GM23338 (cell line): Measurements from ENCODE around the gene TMEFF1. TPM values are rescaled to one million over a fixed set of nuclear protein-coding genes. Genes with fewer than 3 reads are reported as not detected.

Source experiments
- ATAC-seq: fragments of 200-7000 bp; cut with Tn5 transposase; 3 replicates; pipeline ENCODE4 v1.9.1; 2020
- DNase-seq: peaks from one replicate; pipeline ENCODE4 v3.0.0-alpha.2; 2015; ENCODE audit warnings: low spot score
- H2AFZ ChIP-seq: fragments of 200-600 bp; sonication (generic); 2 replicates; pipeline ENCODE4 v1.8.0; 2016; ENCODE audit warnings: antibody characterized with exemption, mild to moderate bottlenecking, moderate library complexity
- H3F3A ChIP-seq: fragments of 200-600 bp; sonication (generic); replicated peaks from 2 replicates; pipeline ENCODE4 v1.8.0; 2017; ENCODE audit warnings: antibody characterized with exemption, mixed run types, low read depth
- H3K27ac ChIP-seq: fragments of 200-600 bp; sonication (generic); 2 replicates; pipeline ENCODE4 v1.6.1; 2016; ENCODE audit warnings: low read depth
- H3K27me3 ChIP-seq: fragments of 200-600 bp; sonication (generic); 2 replicates; pipeline ENCODE4 v1.8.0; 2016; ENCODE audit warnings: mild to moderate bottlenecking, mixed run types, moderate library complexity; ENCODE audit not compliant: insufficient read depth
- H3K36me3 ChIP-seq: fragments of 200-600 bp; sonication (generic); 2 replicates; pipeline ENCODE4 v1.8.0; 2016; ENCODE audit warnings: mild to moderate bottlenecking; ENCODE audit not compliant: insufficient read depth
- H3K4me1 ChIP-seq: fragments of 200-600 bp; sonication (generic); 2 replicates; pipeline ENCODE4 v1.8.0; 2016; ENCODE audit warnings: mild to moderate bottlenecking, moderate library complexity; ENCODE audit not compliant: insufficient read depth
- H3K4me2 ChIP-seq: fragments of 200-600 bp; sonication (generic); 2 replicates; pipeline ENCODE4 v1.7.1; 2017; ENCODE audit warnings: mixed run types
- H3K4me3 ChIP-seq: fragments of 200-600 bp; sonication (generic); 2 replicates; pipeline ENCODE4 v1.6.1; 2016; ENCODE audit warnings: mixed run types
- H3K79me2 ChIP-seq: fragments of 200-600 bp; sonication (generic); replicated peaks from 2 replicates; pipeline ENCODE4 v1.8.0; 2017; ENCODE audit warnings: mild to moderate bottlenecking; ENCODE audit not compliant: insufficient read depth
- H3K9me2 ChIP-seq: fragments of 200-600 bp; sonication (generic); 2 replicates; pipeline ENCODE4 v1.8.0; 2017; ENCODE audit not compliant: insufficient read depth
- H4K20me1 ChIP-seq: fragments of 200-600 bp; sonication (generic); replicated peaks from 2 replicates; pipeline ENCODE4 v1.8.0; 2017; ENCODE audit warnings: mild to moderate bottlenecking; ENCODE audit not compliant: insufficient read depth
- H3K27ac Mint-ChIP-seq: 2 replicates; pipeline ENCODE4 v1.8.0; 2020; ENCODE audit warnings: inconsistent platforms, mild to moderate bottlenecking, moderate library complexity, mixed read lengths
- H3K27me3 Mint-ChIP-seq: 3 replicates; pipeline ENCODE4 v1.8.0; 2022; ENCODE audit warnings: low read depth, mild to moderate bottlenecking, moderate library complexity, mixed read lengths, inconsistent platforms; ENCODE audit not compliant: insufficient read depth, poor library complexity
- H3K36me3 Mint-ChIP-seq: 3 replicates; pipeline ENCODE4 v1.8.0; 2021; ENCODE audit warnings: low read depth, mild to moderate bottlenecking, inconsistent platforms, moderate library complexity, mixed read lengths
- H3K4me1 Mint-ChIP-seq: 3 replicates; pipeline ENCODE4 v1.8.0; 2020; ENCODE audit warnings: mild to moderate bottlenecking, inconsistent platforms, mixed read lengths
- H3K4me3 Mint-ChIP-seq: 3 replicates; pipeline ENCODE4 v1.8.0; 2021; ENCODE audit warnings: moderate library complexity, mild to moderate bottlenecking, inconsistent platforms, mixed read lengths
- H3K9me3 Mint-ChIP-seq: 3 replicates; pipeline ENCODE4 v1.8.0; 2020; ENCODE audit warnings: moderate library complexity, mild to moderate bottlenecking, inconsistent platforms, mixed read lengths
- CREB1 ChIP-seq: fragments of 250-450 bp; sonication (Bioruptor Pico); IDR thresholded peaks from 2 replicates; pipeline ENCODE4 v1.5.0; 2020; ENCODE audit warnings: low read depth, mild to moderate bottlenecking, moderate library complexity
- EZH2 ChIP-seq: fragments of 200-600 bp; sonication (generic); IDR thresholded peaks from one replicate; pipeline ENCODE4 v1.8.0; 2017; ENCODE audit warnings: antibody characterized with exemption, mild to moderate bottlenecking, low read depth; ENCODE audit not compliant: unreplicated experiment
- POLR2AphosphoS5 ChIP-seq: IDR thresholded peaks from 2 replicates; pipeline ENCODE4 v1.6.1; 2016; ENCODE audit warnings: antibody characterized with exemption, low read depth
- ZNF114 ChIP-seq: fragments of 250-450 bp; sonication (Bioruptor Pico); IDR thresholded peaks from 2 replicates; pipeline ENCODE4 v1.5.0; 2020; ENCODE audit warnings: mild to moderate bottlenecking, moderate library complexity
- ZNF331 ChIP-seq: fragments of 250-450 bp; sonication (Bioruptor Pico); IDR thresholded peaks from 2 replicates; pipeline ENCODE4 v1.5.0; 2020; ENCODE audit warnings: low read depth, mild to moderate bottlenecking, moderate library complexity
- polyA plus RNA-seq: library from polyadenylated mRNA; unstranded; fragments of >200 nt; fragmentation: Nextera tagmentation; extraction: Ambion mirVana; gene quantifications from 2 replicates; pipeline ENCODE4 v1.2.1, GENCODE V29; 2016
- total RNA-seq: library from RNA; depleted of rRNA; stranded (reverse); fragments of >200 nt; shearing (Covaris generic); gene quantifications from 2 replicates; pipeline ENCODE4 v1.2.3, GENCODE V29; 2014
- TF ChIP-seq, protein P1 (sequence below), 2 experiments: fragments of 200-600 bp in 1 of 2; sonication (generic) in 1 of 2; conservative IDR thresholded peaks; 2 replicates each; pipeline versions ENCODE4 v1.5.1 to v1.6.1; 2016 to 2017; ENCODE audit warnings: antibody characterized with exemption in 2 of 2, low read depth in 2 of 2, mild to moderate bottlenecking in 2 of 2, moderate library complexity in 1 of 2
- TF ChIP-seq, protein P2 (sequence below): IDR thresholded peaks from 2 replicates; pipeline ENCODE4 v1.6.1; 2016; ENCODE audit warnings: antibody characterized with exemption

TMEFF1 gene
- total and polyA plus RNA-seq, 2 experiments from 2014 or later = 6.6 to 85.2 TPM

DNA sequence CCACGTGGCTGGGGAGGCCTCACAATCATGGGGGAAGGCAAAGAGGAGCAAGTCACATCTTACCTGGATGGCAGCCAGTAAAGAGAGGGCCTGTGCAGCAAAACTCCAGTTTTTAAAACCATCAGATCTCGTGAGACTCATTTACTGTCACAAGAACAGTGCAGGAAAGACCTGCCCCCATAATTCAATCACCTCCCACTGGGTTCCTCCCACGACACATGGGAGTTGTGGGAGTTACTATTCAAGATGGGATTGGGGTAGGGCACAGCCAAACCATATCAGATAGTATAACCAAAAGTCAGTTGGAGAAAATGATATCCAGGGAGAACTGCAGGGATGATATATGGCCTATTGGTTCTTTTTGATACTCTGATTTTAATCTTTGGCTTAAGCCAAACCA lies 94.9 kb downstream of the TMEFF1 start:
- Mint-ChIP-seq H3K9me3 (no peaks in the 10 kb centered on the region; the same call in 2 of the 3 replicates), H3K27ac (no peak overlapping the region), H3K4me1 (no peaks in the 10 kb centered on the region), H3K4me3 (no peak overlapping the region), H3K36me3 (peaks cover 16% of the 10 kb centered on the region), H3K27me3 (no peaks in the 10 kb centered on the region)
- ATAC-seq = no peak
- H3K9me2 ChIP-seq = no peaks in the 10 kb centered on the region
- no peak overlapping the region for H2AFZ ChIP-seq
- H3K27me3 ChIP-seq = no peaks in the 10 kb centered on the region
- peaks cover 32% of the 10 kb centered on the region for H4K20me1 ChIP-seq
- peaks cover 19% of the 10 kb centered on the region; the same call in 1 of the 2 replicates for H3K36me3 ChIP-seq
- TF ChIP-seq, protein P1, sequence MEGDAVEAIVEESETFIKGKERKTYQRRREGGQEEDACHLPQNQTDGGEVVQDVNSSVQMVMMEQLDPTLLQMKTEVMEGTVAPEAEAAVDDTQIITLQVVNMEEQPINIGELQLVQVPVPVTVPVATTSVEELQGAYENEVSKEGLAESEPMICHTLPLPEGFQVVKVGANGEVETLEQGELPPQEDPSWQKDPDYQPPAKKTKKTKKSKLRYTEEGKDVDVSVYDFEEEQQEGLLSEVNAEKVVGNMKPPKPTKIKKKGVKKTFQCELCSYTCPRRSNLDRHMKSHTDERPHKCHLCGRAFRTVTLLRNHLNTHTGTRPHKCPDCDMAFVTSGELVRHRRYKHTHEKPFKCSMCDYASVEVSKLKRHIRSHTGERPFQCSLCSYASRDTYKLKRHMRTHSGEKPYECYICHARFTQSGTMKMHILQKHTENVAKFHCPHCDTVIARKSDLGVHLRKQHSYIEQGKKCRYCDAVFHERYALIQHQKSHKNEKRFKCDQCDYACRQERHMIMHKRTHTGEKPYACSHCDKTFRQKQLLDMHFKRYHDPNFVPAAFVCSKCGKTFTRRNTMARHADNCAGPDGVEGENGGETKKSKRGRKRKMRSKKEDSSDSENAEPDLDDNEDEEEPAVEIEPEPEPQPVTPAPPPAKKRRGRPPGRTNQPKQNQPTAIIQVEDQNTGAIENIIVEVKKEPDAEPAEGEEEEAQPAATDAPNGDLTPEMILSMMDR (conservative IDR thresholded peaks at IDR 0.05; ENCODE audit: low read depth in 2 of 2) = no peak
- TF ChIP-seq, protein P2, sequence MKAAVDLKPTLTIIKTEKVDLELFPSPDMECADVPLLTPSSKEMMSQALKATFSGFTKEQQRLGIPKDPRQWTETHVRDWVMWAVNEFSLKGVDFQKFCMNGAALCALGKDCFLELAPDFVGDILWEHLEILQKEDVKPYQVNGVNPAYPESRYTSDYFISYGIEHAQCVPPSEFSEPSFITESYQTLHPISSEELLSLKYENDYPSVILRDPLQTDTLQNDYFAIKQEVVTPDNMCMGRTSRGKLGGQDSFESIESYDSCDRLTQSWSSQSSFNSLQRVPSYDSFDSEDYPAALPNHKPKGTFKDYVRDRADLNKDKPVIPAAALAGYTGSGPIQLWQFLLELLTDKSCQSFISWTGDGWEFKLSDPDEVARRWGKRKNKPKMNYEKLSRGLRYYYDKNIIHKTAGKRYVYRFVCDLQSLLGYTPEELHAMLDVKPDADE = no peak
- TF ChIP-seq ZNF114 (no peak), ZNF331 (CRISPR knock-in tag) (no peak), CREB1 (CRISPR knock-in tag) (no peak)
- DNase-seq = no peak
- H3K4me2 ChIP-seq = no peak overlapping the region
- H3F3A ChIP-seq = 0 out of 2 replicates have a peak, but pooled peaks cover 3% of the 10 kb centered on the region
- no peaks in the 10 kb centered on the region for H3K79me2 ChIP-seq
- no peak overlapping the region for H3K4me3 ChIP-seq
- no peaks in the 10 kb centered on the region for H3K4me1 ChIP-seq
- no peak overlapping the region; the same call in 1 of the 2 replicates for H3K27ac ChIP-seq

DNA sequence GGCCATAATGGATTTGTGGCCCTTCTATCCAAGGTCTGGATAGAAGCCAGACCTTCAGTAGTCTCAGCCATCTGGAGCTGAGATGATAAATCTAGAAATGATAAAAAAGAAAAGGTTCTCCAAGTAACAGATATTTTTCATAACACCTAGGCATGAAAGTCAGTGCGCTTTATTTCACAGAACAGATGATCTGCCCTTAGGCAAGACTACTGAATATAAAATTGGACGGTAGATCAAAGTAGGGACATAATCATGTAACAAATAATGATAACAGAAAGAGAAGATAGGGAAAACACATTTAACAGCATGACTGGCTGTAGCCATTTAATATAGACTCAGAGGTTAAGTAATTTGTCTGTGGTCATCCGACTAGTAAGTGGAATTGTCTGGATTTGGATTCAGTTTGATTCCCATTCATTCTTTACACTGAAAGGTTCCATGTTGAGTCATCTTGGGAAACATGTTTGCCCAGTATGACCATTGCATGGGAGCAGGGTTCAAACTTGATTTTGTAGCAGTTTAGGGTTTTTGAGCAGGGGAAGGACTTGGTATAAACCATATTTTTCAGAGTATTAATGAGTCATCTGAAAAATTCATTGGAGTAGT lies 100.8 kb downstream of the TMEFF1 start:
- Mint-ChIP-seq H3K4me3 (no peak overlapping the region), H3K27me3 (no peaks in the 10 kb centered on the region), H3K27ac (no peak overlapping the region), H3K4me1 (no peaks in the 10 kb centered on the region), H3K36me3 (peaks cover 24% of the 10 kb centered on the region), H3K9me3 (no peaks in the 10 kb centered on the region; the same call in 2 of the 3 replicates)
- no peak overlapping the region for H3K4me3 ChIP-seq
- H3K27ac ChIP-seq = no peak overlapping the region
- H3K4me1 ChIP-seq = no peaks in the 10 kb centered on the region
- peaks cover 3% of the 10 kb centered on the region; the same call in 1 of the 2 replicates for H3K36me3 ChIP-seq
- DNase-seq (no peak), ATAC-seq (no peak)
- H3K79me2 ChIP-seq = no peaks in the 10 kb centered on the region
- no peaks in the 10 kb centered on the region for H3K27me3 ChIP-seq
- H3F3A ChIP-seq = no peaks in the 10 kb centered on the region
- no peaks in the 10 kb centered on the region for H3K9me2 ChIP-seq
- H2AFZ ChIP-seq = no peak overlapping the region
- TF ChIP-seq ZNF331 (CRISPR knock-in tag) = no peak
- H4K20me1 ChIP-seq = peaks cover 7% of the 10 kb centered on the region; the same call in 1 of the 2 replicates
- no peak overlapping the region for H3K4me2 ChIP-seq

GRCh38 chr9:100575006-100575405 lies 102.1 kb downstream of the TMEFF1 start:
- H3K4me2 ChIP-seq = no peak overlapping the region
- H4K20me1 ChIP-seq = peaks cover 7% of the 10 kb centered on the region; the same call in 1 of the 2 replicates
- no peaks in the 10 kb centered on the region for H3K27me3 ChIP-seq
- ATAC-seq = no peak
- H2AFZ ChIP-seq = no peak overlapping the region
- H3F3A ChIP-seq = no peaks in the 10 kb centered on the region
- no peak overlapping the region for H3K27ac Mint-ChIP-seq
- H3K4me1 Mint-ChIP-seq = no peaks in the 10 kb centered on the region
- H3K36me3 ChIP-seq = no peaks in the 10 kb centered on the region; the same call in 1 of the 2 replicates
- H3K4me3 ChIP-seq = no peak overlapping the region
- H3K27ac ChIP-seq = no peak overlapping the region
- H3K9me2 ChIP-seq = no peaks in the 10 kb centered on the region
- DNase-seq = no peak
- H3K79me2 ChIP-seq = no peaks in the 10 kb centered on the region
- no peaks in the 10 kb centered on the region for H3K27me3 Mint-ChIP-seq
- H3K36me3 Mint-ChIP-seq = peaks cover 18% of the 10 kb centered on the region; the same call in 2 of the 3 replicates
- no peaks in the 10 kb centered on the region for H3K9me3 Mint-ChIP-seq
- no peak overlapping the region for H3K4me3 Mint-ChIP-seq
- no peak for TF ChIP-seq POLR2AphosphoS5
- TF ChIP-seq ZNF331 (CRISPR knock-in tag) = no peak
- no peak for TF ChIP-seq ZNF114
- no peak for TF ChIP-seq EZH2
- no peaks in the 10 kb centered on the region for H3K4me1 ChIP-seq
